GM23248 (cell line): ENCODE measurements around the gene STXBP3. TPM values are rescaled to one million over a fixed set of nuclear protein-coding genes. Genes with fewer than 3 reads are reported as not detected.

Source experiments
- DNase-seq: peaks from one replicate; pipeline ENCODE4 v3.0.0-alpha.2; 2015
- H2AFZ ChIP-seq: fragments of 200-600 bp; sonication (generic); 2 replicates; pipeline ENCODE4 v1.6.1; 2016; ENCODE audit warnings: antibody characterized with exemption
- H3F3A ChIP-seq: fragments of 200-600 bp; sonication (generic); 2 replicates; pipeline ENCODE4 v1.6.1; 2016; ENCODE audit warnings: mild to moderate bottlenecking, antibody characterized with exemption, mixed run types; ENCODE audit not compliant: insufficient read depth
- H3K27ac ChIP-seq: fragments of 200-600 bp; sonication (generic); 2 replicates; pipeline ENCODE4 v1.5.1; 2016; ENCODE audit warnings: mild to moderate bottlenecking
- H3K27me3 ChIP-seq: fragments of 200-600 bp; sonication (generic); replicated peaks from 2 replicates; pipeline ENCODE4 v1.6.1; 2016; ENCODE audit warnings: mild to moderate bottlenecking; ENCODE audit not compliant: insufficient read depth
- H3K36me3 ChIP-seq: fragments of 200-600 bp; sonication (generic); 2 replicates; pipeline ENCODE4 v1.6.1; 2016; ENCODE audit warnings: low read depth, mild to moderate bottlenecking
- H3K4me1 ChIP-seq: fragments of 200-600 bp; sonication (generic); 2 replicates; pipeline ENCODE4 v1.6.1; 2016; ENCODE audit warnings: mild to moderate bottlenecking; ENCODE audit not compliant: insufficient read depth
- H3K4me2 ChIP-seq: fragments of 200-600 bp; sonication (generic); one replicate; pipeline ENCODE4 v1.6.1; 2016; ENCODE audit warnings: mild to moderate bottlenecking; ENCODE audit not compliant: unreplicated experiment
- H3K4me3 ChIP-seq: fragments of 200-600 bp; sonication (generic); 2 replicates; pipeline ENCODE4 v1.5.1; 2016; ENCODE audit warnings: mild to moderate bottlenecking
- H3K79me2 ChIP-seq: fragments of 200-600 bp; sonication (generic); 2 replicates; pipeline ENCODE4 v1.6.1; 2016; ENCODE audit warnings: mild to moderate bottlenecking; ENCODE audit not compliant: insufficient read depth
- H3K9ac ChIP-seq: fragments of 200-600 bp; sonication (generic); 2 replicates; pipeline ENCODE4 v1.6.1; 2016; ENCODE audit warnings: mild to moderate bottlenecking
- H3K9me2 ChIP-seq: fragments of 200-600 bp; sonication (generic); 2 replicates; pipeline ENCODE4 v1.6.1; 2016; ENCODE audit warnings: mixed run types, mild to moderate bottlenecking, moderate library complexity; ENCODE audit not compliant: insufficient read depth
- H3K9me3 ChIP-seq: fragments of 200-600 bp; sonication (generic); one replicate; pipeline ENCODE4 v1.6.1; 2017; ENCODE audit warnings: low read depth
- H4K20me1 ChIP-seq: fragments of 200-600 bp; sonication (generic); 2 replicates; pipeline ENCODE4 v1.6.0; 2016; ENCODE audit not compliant: insufficient read depth
- EZH2 ChIP-seq: fragments of 200-600 bp; sonication (generic); IDR thresholded peaks from 2 replicates; pipeline ENCODE4 v1.6.1; 2018; ENCODE audit warnings: antibody characterized with exemption, mild to moderate bottlenecking; ENCODE audit not compliant: insufficient read depth, poor library complexity, severe bottlenecking
- EZH2phosphoT487 ChIP-seq: fragments of 200-600 bp; sonication (generic); IDR thresholded peaks from 2 replicates; pipeline ENCODE4 v1.6.1; 2018; ENCODE audit warnings: antibody characterized with exemption, moderate library complexity, mild to moderate bottlenecking, low read depth; ENCODE audit not compliant: insufficient read depth
- WGBS, 2 experiments: methylation state at CpG; one replicate each; pipeline ENCODE4 v1.1.6; 2015 to 2017; ENCODE audit warnings: low lambda C conversion rate in 2 of 2, low coverage in 1 of 2; ENCODE audit errors: missing lambda C conversion rate in 2 of 2; 5-methylcytosine and 5-hydroxymethylcytosine counted together
- in situ Hi-C: fragments of 300-500 bp; cut with MboI; formaldehyde crosslinking; loops from 2 replicates; pipeline ENCODE4 v1.15.0; 2020
- polyA plus RNA-seq: library from polyadenylated mRNA; unstranded; fragments of >200 nt; fragmentation: Nextera tagmentation; extraction: Ambion mirVana; gene quantifications from 2 replicates; pipeline ENCODE4 v1.2.1, GENCODE V29; 2016
- total RNA-seq: library from RNA; depleted of rRNA; stranded (reverse); fragments of >200 nt; shearing (Covaris generic); gene quantifications from 2 replicates; pipeline ENCODE4 v1.2.3, GENCODE V29; 2014

STXBP3 gene
- total and polyA plus RNA-seq, 2 experiments from 2014 or later: 42.3 to 43.7 TPM

DNA sequence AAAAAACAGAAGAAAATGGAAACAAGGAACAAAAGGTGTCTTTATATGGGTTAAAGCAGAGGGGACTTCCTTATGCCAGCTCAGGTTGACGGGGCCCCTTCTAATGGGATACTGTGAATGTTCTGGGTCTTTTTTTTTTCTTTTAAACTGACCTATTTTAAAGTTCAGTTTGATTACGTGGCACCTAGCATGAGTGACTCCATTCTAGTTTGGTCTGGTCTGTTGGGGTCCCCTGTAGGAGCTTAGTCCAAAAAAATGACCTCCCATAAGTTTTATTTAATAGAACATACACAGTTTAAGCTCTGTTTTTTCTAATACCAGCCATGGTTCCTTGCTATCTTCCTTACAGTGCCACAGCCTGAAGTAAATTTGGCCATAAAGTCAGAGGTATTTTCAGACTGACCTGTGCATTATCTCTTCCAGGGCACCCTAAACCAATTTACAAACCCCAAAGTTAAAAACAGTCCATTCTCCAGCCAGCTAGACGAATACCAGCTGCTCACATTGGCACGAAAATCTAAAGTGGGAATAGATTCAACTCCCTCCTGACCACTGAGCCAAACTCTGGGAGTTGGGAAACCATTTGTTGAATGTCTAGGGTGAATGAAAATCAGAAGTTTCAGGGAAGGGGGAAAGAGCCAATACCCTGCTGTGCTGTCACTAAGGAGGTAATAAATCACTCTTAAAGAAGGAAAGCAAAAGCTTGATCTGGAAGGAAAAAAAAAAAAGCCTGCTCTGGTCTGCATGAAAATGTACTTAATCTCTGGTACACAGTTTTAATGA lies 68.1 kb downstream of the STXBP3 start:
- Histone ChIP-seq H3K79me2 (no peaks in the 10 kb centered on the region), H3K27ac (peak overlapping the region; percentile 99; the same call in 1 of the 2 replicates), H3K4me3 (no peak overlapping the region), H3K27me3 (no peaks in the 10 kb centered on the region), H2AFZ (peak overlapping the region; percentile 79), H3K36me3 (no peaks in the 10 kb centered on the region), H3K4me1 (peaks cover 25% of the 10 kb centered on the region), H3K9me2 (no peaks in the 10 kb centered on the region), H4K20me1 (no peaks in the 10 kb centered on the region), H3K9ac (no peak overlapping the region), H3K9me3 (no peaks in the 10 kb centered on the region), H3F3A (peaks cover 32% of the 10 kb centered on the region), H3K4me2 (peak overlapping the region; percentile 84)
- peak; percentile 34 for DNase-seq
- in situ Hi-C loops: loop anchor here (5.0 kb wide), 1 partner anchor 78 kb away; no protein-coding TSS in a partner anchor
- WGBS, 2 experiments: 58 to 68% methylated on average over 4 of the region's 4 CpGs
- TF ChIP-seq EZH2 (no peak), EZH2phosphoT487 (no peak)

DNA sequence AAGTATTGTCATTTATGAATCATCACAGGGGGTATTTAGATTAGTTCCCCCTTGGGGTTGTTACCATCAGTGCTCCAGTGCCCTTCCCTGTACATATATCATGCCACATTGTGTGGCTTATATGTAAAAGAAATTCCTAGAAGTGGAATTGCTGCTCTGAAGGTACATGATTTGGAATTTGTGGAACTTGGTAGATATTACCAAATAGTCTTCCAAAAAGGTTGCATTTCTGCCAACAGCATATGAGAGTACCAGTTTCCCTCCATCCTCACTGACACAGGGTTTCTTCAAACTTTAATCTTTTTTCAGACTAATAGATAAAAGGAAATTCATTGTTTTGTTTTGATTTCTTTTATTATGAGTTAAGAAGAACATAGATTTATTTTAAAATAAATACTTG lies 69.1 kb downstream of the STXBP3 start:
- peak overlapping the region; percentile 60 for H3K4me3 ChIP-seq
- no peaks in the 10 kb centered on the region for H4K20me1 ChIP-seq
- DNase-seq: peak; percentile 51
- peaks cover 32% of the 10 kb centered on the region for H3F3A ChIP-seq
- TF ChIP-seq EZH2: no peak
- TF ChIP-seq EZH2phosphoT487: no peak
- peak overlapping the region; percentile 79 for H2AFZ ChIP-seq
- H3K79me2 ChIP-seq: no peaks in the 10 kb centered on the region
- H3K27me3 ChIP-seq: no peaks in the 10 kb centered on the region
- in situ Hi-C loops: loop anchor here (5.0 kb wide), 1 partner anchor 77 kb away; no protein-coding TSS in a partner anchor
- no peaks in the 10 kb centered on the region for H3K9me3 ChIP-seq
- no peaks in the 10 kb centered on the region for H3K36me3 ChIP-seq
- peak overlapping the region; percentile 92 for H3K9ac ChIP-seq
- H3K4me1 ChIP-seq: peaks cover 25% of the 10 kb centered on the region
- H3K4me2 ChIP-seq: peak overlapping the region; percentile 84
- peak overlapping the region; percentile 99 for H3K27ac ChIP-seq
- no peaks in the 10 kb centered on the region for H3K9me2 ChIP-seq

DNA sequence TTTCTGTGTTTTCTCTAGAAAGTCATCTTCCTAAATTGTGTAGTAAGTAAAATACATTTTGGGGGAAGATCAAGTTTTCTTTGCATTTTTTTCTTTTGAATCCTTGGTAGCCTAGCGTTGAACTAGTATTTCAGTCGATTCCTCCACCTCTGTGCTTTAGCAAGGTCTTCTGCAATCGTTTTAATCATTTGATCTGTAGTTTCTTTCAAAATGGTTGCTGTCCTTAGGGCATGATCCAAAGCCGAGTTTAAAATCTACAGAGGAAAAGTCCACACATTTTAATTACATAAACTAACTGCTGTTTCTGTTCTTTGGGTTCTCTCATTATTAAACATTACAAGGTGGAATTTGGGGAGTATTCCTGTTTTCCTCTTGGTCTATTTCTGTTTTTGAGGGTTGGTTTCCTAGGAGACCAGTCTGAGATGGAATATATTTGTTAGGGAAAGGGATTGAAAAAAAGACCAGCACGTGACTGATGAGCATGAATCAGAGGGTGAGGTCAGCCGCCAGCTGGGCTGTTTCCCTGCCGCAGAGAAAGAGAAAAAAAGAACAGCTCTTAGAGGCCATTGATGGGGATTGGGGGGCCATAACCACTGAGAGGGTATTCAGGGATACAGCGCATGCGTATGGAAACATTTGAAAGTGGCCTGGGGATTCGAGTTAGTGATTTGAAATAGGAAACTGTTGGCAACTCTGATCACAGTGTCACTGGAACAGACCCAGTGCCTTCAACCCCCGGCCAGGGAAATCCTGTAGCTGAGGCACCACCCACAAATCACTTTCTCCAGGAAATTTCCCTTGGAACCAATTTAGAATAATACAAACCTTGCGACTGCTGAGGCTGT lies 69.8 kb downstream of the STXBP3 start:
- no peaks in the 10 kb centered on the region for H3K9me3 ChIP-seq
- in situ Hi-C loops: loop anchor here (5.0 kb wide), 1 partner anchor 76 kb away; no protein-coding TSS in a partner anchor
- peak overlapping the region; percentile 79 for H2AFZ ChIP-seq
- no peaks in the 10 kb centered on the region for H3K27me3 ChIP-seq
- no peaks in the 10 kb centered on the region for H4K20me1 ChIP-seq
- no peaks in the 10 kb centered on the region for H3K36me3 ChIP-seq
- H3K4me3 ChIP-seq: peak overlapping the region; percentile 60
- H3K27ac ChIP-seq: peak overlapping the region; percentile 99
- peaks cover 32% of the 10 kb centered on the region for H3F3A ChIP-seq
- no peaks in the 10 kb centered on the region for H3K79me2 ChIP-seq
- H3K9me2 ChIP-seq: no peaks in the 10 kb centered on the region
- H3K9ac ChIP-seq: peak overlapping the region; percentile 92
- 1 to 3% methylated on average over 12 of the region's 12 CpGs for WGBS, 2 experiments
- TF ChIP-seq EZH2phosphoT487 (no peak), EZH2 (no peak)
- peak overlapping the region; percentile 84 for H3K4me2 ChIP-seq
- peaks cover 25% of the 10 kb centered on the region for H3K4me1 ChIP-seq
- DNase-seq: peak; percentile 96

DNA sequence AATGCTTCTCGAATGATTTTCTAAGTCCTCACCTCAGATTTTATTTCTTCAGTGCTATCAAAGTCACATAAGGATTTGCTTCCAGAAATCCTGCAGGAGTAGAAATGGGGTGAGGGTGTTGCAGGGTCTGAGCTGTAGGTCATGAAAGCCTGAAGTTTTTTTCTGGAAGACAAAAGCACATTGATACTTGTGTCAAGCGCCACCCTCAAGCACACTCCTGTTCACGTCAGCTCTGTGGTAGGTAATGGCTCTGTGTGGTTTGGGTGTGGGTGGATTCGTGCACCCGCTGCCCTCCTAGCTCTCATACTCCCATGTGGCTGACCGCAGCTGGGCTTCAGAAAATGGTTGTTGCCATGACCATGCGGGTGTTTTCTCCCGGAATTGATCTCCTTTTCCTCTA lies 70.5 kb downstream of the STXBP3 start:
- DNase-seq: peak; percentile 94
- H3K27ac ChIP-seq: peak overlapping the region; percentile 99
- H3K4me3 ChIP-seq: peak overlapping the region; percentile 60
- peak overlapping the region; percentile 92 for H3K9ac ChIP-seq
- H3F3A ChIP-seq: peaks cover 32% of the 10 kb centered on the region
- no peaks in the 10 kb centered on the region for H4K20me1 ChIP-seq
- H2AFZ ChIP-seq: peak overlapping the region; percentile 79
- peaks cover 25% of the 10 kb centered on the region for H3K4me1 ChIP-seq
- no peaks in the 10 kb centered on the region for H3K79me2 ChIP-seq
- no peaks in the 10 kb centered on the region for H3K36me3 ChIP-seq
- H3K4me2 ChIP-seq: peak overlapping the region; percentile 84
- H3K9me2 ChIP-seq: no peaks in the 10 kb centered on the region
- no peaks in the 10 kb centered on the region for H3K27me3 ChIP-seq
- TF ChIP-seq EZH2 (no peak), EZH2phosphoT487 (no peak)
- 1 to 3% methylated on average over 8 of the region's 8 CpGs for WGBS, 2 experiments
- no peaks in the 10 kb centered on the region for H3K9me3 ChIP-seq
- in situ Hi-C loops: loop anchor here (5.0 kb wide), 1 partner anchor 75 kb away; no protein-coding TSS in a partner anchor
